Sigmoid colon (tissue), 4 donors: ENCODE data around the gene GAS2L1.

Source experiments
- EP300 ChIP-seq, 4 donors: sonication (generic); formaldehyde crosslinking; IDR thresholded peaks; one replicate each; pipeline ENCODE4 v1.6.1; 2017; ENCODE audit warnings: antibody characterized with exemption in 4 of 4
- POLR2AphosphoS5 ChIP-seq, 4 donors: sonication (generic); formaldehyde crosslinking; IDR thresholded peaks; one replicate each; pipeline ENCODE4 v1.6.1; 2017; ENCODE audit warnings: antibody characterized with exemption in 4 of 4
- TF ChIP-seq, protein P1 (sequence below), 4 experiments: fragments of 450-650 bp in 3 of 4; fragments of 200-600 bp in 1 of 4; IDR thresholded peaks; one replicate each; pipeline ENCODE4 v1.5.1; 2016 to 2019; ENCODE audit warnings: antibody characterized with exemption in 4 of 4, mild to moderate bottlenecking in 3 of 4, moderate library complexity in 2 of 4

DNA sequence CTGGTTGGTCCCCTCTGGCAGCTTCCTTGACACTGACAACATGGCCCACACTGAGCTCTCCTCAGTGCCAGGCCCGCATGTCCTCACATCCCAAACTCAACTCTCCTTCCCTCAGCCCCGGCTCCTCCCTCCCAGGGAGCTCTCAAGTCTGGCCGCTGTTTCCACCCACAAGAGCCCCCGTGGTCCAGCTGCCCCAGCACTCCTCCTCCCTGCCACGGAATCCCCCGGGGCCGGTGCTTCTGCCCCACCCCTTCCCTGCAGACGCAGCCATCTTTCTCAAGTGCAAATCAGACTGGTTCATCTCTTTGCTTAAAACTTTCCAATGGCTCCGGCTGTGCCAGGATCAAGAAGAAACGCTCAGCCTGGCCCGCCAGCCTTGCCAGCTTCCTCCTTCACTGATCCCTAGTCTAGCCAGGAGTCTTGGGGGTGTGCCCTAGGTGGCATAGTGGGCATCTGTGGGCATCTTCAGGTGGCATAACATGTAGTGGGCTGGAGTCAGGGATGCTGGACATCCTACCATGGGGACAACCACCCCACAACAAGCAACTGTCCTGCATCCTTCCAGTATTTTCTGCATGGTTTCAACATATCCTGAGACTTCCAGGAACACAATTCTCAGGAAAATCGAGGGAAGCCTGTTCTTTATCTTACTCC, 31.3 kb downstream of the GAS2L1 start:
- TF ChIP-seq, protein P1, sequence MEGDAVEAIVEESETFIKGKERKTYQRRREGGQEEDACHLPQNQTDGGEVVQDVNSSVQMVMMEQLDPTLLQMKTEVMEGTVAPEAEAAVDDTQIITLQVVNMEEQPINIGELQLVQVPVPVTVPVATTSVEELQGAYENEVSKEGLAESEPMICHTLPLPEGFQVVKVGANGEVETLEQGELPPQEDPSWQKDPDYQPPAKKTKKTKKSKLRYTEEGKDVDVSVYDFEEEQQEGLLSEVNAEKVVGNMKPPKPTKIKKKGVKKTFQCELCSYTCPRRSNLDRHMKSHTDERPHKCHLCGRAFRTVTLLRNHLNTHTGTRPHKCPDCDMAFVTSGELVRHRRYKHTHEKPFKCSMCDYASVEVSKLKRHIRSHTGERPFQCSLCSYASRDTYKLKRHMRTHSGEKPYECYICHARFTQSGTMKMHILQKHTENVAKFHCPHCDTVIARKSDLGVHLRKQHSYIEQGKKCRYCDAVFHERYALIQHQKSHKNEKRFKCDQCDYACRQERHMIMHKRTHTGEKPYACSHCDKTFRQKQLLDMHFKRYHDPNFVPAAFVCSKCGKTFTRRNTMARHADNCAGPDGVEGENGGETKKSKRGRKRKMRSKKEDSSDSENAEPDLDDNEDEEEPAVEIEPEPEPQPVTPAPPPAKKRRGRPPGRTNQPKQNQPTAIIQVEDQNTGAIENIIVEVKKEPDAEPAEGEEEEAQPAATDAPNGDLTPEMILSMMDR (IDR thresholded peaks at IDR 0.05): no peak
- no peak for TF ChIP-seq EP300 (IDR thresholded peaks at IDR 0.05)
- TF ChIP-seq POLR2AphosphoS5 (IDR thresholded peaks at IDR 0.05): no peak
